Mesenchymal stem cell (in vitro differentiated cells and primary cell): ENCODE data around the gene CDCA8.

Experiments used
- DNase-seq: peaks from one replicate; pipeline ENCODE4 v3.0.0-alpha.2; 2013
- H2AFZ ChIP-seq: one replicate; pipeline ENCODE4 v1.6.1; 2013; ENCODE audit warnings: low read depth, mild to moderate bottlenecking, control low read depth, inconsistent platforms, low read length, moderate library complexity
- H2AK5ac ChIP-seq: 2 replicates; pipeline ENCODE4 v1.6.1; 2013; ENCODE audit warnings: low read length, moderate library complexity, mild to moderate bottlenecking, inconsistent platforms; ENCODE audit not compliant: severe bottlenecking
- H2BK120ac ChIP-seq: one replicate; pipeline ENCODE4 v1.6.1; 2013; ENCODE audit warnings: low read depth, mild to moderate bottlenecking, inconsistent platforms, low read length, moderate library complexity
- H2BK12ac ChIP-seq, 2 experiments: one replicate each; pipeline ENCODE4 v1.6.1; 2013; ENCODE audit warnings: inconsistent platforms in 2 of 2, low read length in 2 of 2, mild to moderate bottlenecking in 2 of 2, moderate library complexity in 2 of 2, control low read depth in 1 of 2
- H2BK15ac ChIP-seq: one replicate; pipeline ENCODE4 v1.6.1; 2013; ENCODE audit warnings: mild to moderate bottlenecking, low read depth, inconsistent platforms; ENCODE audit not compliant: poor library complexity, severe bottlenecking
- H2BK5ac ChIP-seq: 2 replicates; pipeline ENCODE4 v1.6.1; 2013; ENCODE audit warnings: low read depth, mild to moderate bottlenecking, low read length, control low read depth, inconsistent platforms; ENCODE audit not compliant: poor library complexity, severe bottlenecking
- H3K14ac ChIP-seq, 2 experiments: one replicate each; pipeline ENCODE4 v1.6.1; 2013; ENCODE audit warnings: inconsistent platforms in 2 of 2, low read length in 2 of 2, control low read depth in 1 of 2, mild to moderate bottlenecking in 1 of 2, moderate library complexity in 1 of 2
- H3K18ac ChIP-seq, 2 experiments: one replicate each; pipeline ENCODE4 v1.6.1; 2013; ENCODE audit warnings: inconsistent platforms in 2 of 2, low read length in 2 of 2, control low read depth in 1 of 2, low read depth in 1 of 2, mild to moderate bottlenecking in 1 of 2
- H3K23ac ChIP-seq, 2 experiments: one replicate each; pipeline ENCODE4 v1.6.1; 2013; ENCODE audit warnings: inconsistent platforms in 2 of 2, low read length in 2 of 2, mild to moderate bottlenecking in 2 of 2, moderate library complexity in 2 of 2, control low read depth in 1 of 2
- H3K27ac ChIP-seq: 2 replicates; pipeline ENCODE4 v1.5.1; 2013; ENCODE audit warnings: mild to moderate bottlenecking, moderate library complexity, low read length, control low read depth, inconsistent platforms; ENCODE audit not compliant: poor library complexity, severe bottlenecking
- H3K27me3 ChIP-seq, 2 experiments: 2 replicates each; pipeline versions ENCODE4 v1.6.1 to v1.7.0; 2013; ENCODE audit warnings: low read length in 2 of 2, mild to moderate bottlenecking in 2 of 2, moderate library complexity in 2 of 2, control low read depth in 1 of 2, inconsistent platforms in 1 of 2; ENCODE audit not compliant: control insufficient read depth in 1 of 2, insufficient read depth in 1 of 2
- H3K36me3 ChIP-seq, 2 experiments: 2 replicates each; pipeline versions ENCODE4 v1.6.1 to v1.7.0; 2013; ENCODE audit warnings: low read length in 2 of 2, control low read depth in 1 of 2, inconsistent platforms in 1 of 2, low read depth in 1 of 2, mild to moderate bottlenecking in 1 of 2; ENCODE audit not compliant: insufficient read depth in 2 of 2, control insufficient read depth in 1 of 2
- H3K4ac ChIP-seq, 2 experiments: one replicate each; pipeline ENCODE4 v1.6.1; 2013; ENCODE audit warnings: inconsistent platforms in 2 of 2, low read length in 2 of 2, mild to moderate bottlenecking in 2 of 2, moderate library complexity in 2 of 2, control low read depth in 1 of 2, low read depth in 1 of 2
- H3K4me1 ChIP-seq: 2 replicates; pipeline ENCODE4 v1.6.1; 2013; ENCODE audit warnings: low read depth, low read length, control low read depth; ENCODE audit not compliant: control insufficient read depth, insufficient read depth
- H3K4me2 ChIP-seq: 2 replicates; pipeline ENCODE4 v1.6.1; 2013; ENCODE audit warnings: low read length, mild to moderate bottlenecking, inconsistent platforms; ENCODE audit not compliant: poor library complexity, severe bottlenecking
- H3K4me3 ChIP-seq, 2 experiments: 2 replicates each; pipeline versions ENCODE4 v1.5.1 to v1.7.0; 2013; ENCODE audit warnings: low read length in 2 of 2, mild to moderate bottlenecking in 2 of 2, control low read depth in 1 of 2, low read depth in 1 of 2; ENCODE audit not compliant: insufficient read depth in 1 of 2
- H3K79me1 ChIP-seq: replicated peaks from 2 replicates; pipeline ENCODE4 v1.6.1; 2013; ENCODE audit warnings: mild to moderate bottlenecking, control low read depth, low read length, inconsistent platforms; ENCODE audit not compliant: poor library complexity, severe bottlenecking
- H3K9ac ChIP-seq: 2 replicates; pipeline ENCODE4 v1.7.0; 2013; ENCODE audit warnings: mild to moderate bottlenecking, low read length, moderate library complexity
- H3K9me3 ChIP-seq: 2 replicates; pipeline ENCODE4 v1.7.0; 2013; ENCODE audit warnings: mild to moderate bottlenecking, low read length; ENCODE audit not compliant: control insufficient read depth
- H4K8ac ChIP-seq: one replicate; pipeline ENCODE4 v1.6.1; 2013; ENCODE audit warnings: inconsistent platforms, mild to moderate bottlenecking, low read length, moderate library complexity
- H4K91ac ChIP-seq: one replicate; pipeline ENCODE4 v1.6.1; 2013; ENCODE audit warnings: mild to moderate bottlenecking, low read length, inconsistent platforms
- WGBS: methylation state at CpG from one replicate; pipeline ENCODE4 v1.1.7; 2013; ENCODE audit warnings: mixed read lengths; 5-methylcytosine and 5-hydroxymethylcytosine counted together

Gene CDCA8

DNA sequence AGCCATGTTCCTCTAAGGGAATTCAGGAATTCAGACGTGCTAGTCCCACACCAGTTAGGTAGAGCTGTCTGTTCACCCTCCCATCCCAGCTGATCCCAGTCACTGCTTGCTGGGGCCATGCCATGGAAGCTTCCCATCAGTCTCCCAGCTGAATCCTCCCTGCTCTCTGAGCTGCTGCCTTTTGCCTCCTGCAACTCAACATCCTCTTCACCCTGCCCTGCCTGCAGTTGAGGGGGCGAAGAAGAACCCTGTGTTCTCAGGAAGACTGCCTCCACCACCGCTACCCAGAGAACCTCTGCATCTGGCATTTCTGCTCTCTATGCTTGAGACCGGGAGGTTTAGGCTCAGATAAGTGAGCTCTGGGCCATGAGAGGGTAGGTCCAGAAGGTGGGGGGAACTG is 16.2 kb downstream of the CDCA8 start:
- no peak overlapping the region for H3K9ac ChIP-seq

DNA sequence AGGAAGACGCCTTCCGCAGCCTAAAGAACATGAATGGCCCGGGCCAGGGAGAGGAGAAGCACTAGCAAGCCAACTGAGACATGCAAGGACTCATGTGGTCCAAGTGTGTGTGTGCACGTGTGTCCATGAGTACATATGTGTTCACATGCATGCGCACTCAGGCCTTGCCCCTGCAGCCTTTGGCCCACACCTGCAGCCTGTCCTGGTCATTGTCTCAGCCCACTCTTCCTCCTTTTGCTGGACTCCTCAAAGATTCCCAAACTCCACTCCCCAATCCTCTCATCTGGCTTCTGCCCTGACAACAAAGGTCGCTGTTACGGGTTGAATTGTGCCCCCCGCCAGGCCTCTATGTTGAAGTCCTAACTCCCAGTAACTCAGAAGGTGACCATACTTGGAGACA is 21.9 kb downstream of the CDCA8 start:
- Histone ChIP-seq H3K36me3 (no peaks in the 10 kb centered on the region), H3K18ac (no peak overlapping the region), H3K9ac (no peak overlapping the region), H3K4me2 (no peak overlapping the region), H3K4me3 (no peak overlapping the region), H4K8ac (no peak overlapping the region), H2BK120ac (no peak overlapping the region), H3K4me1 (no peaks in the 10 kb centered on the region), H3K14ac (no peak overlapping the region), H3K4ac (no peak overlapping the region), H2BK5ac (no peak overlapping the region), H3K79me1 (no peaks in the 10 kb centered on the region), H3K27me3 (peaks cover 6 to 19% of the 10 kb centered on the region in 2 experiments), H3K23ac (no peak overlapping the region), H2AK5ac (no peak overlapping the region), H2BK12ac (no peak overlapping the region), H3K27ac (no peak overlapping the region), H3K9me3 (no peaks in the 10 kb centered on the region), H4K91ac (no peak overlapping the region), H2BK15ac (no peak overlapping the region), H2AFZ (no peak overlapping the region)
- no peak for DNase-seq
- 85% methylated on average over 8 of the region's 8 CpGs for WGBS

More for the DNA sequence above, 16.2 kb downstream of the CDCA8 start:
- Histone ChIP-seq H2BK120ac (no peak overlapping the region), H2BK15ac (no peak overlapping the region), H3K79me1 (peaks cover 5% of the 10 kb centered on the region), H3K9me3 (no peaks in the 10 kb centered on the region), H3K18ac (no peak overlapping the region), H2AK5ac (no peak overlapping the region), H2AFZ (no peak overlapping the region), H3K27ac (no peak overlapping the region), H3K27me3 (no peaks in the 10 kb centered on the region), H2BK5ac (no peak overlapping the region), H4K91ac (no peak overlapping the region), H3K4ac (no peak overlapping the region), H4K8ac (no peak overlapping the region), H3K23ac (no peak overlapping the region), H2BK12ac (no peak overlapping the region), H3K4me3 (no peak overlapping the region), H3K4me2 (no peak overlapping the region), H3K4me1 (no peaks in the 10 kb centered on the region), H3K14ac (no peak overlapping the region), H3K36me3 (peaks cover 17 to 28% of the 10 kb centered on the region in 2 experiments)
- DNase-seq = no peak
- WGBS = 97% methylated on average over 3 of the region's 4 CpGs

DNA sequence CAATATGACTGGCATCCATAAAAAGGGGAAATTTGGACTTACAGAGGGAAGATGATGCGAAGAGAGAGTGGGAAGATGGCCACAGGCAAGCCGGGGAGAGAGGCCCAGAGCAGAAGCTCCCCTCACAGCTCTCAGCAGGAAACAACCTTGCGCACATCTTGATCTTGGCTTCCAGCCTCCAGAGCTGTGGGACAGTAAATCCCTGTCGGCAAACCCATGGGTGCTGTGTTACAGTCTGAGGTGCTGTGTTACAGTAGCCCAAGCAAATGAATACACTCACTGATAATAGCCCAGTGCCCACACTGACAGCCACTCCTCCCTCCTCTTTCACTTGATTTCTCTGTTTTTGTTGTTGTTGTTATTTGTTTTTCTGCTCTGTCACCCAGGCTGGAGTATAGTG is 22.4 kb downstream of the CDCA8 start:
- no peaks in the 10 kb centered on the region for H3K9me3 ChIP-seq
- no peak overlapping the region for H2BK5ac ChIP-seq
- no peak for DNase-seq
- no peak overlapping the region for H4K91ac ChIP-seq
- no peaks in the 10 kb centered on the region for H3K36me3 ChIP-seq
- H3K4ac ChIP-seq = no peak overlapping the region
- peaks cover 6 to 19% of the 10 kb centered on the region in 2 experiments for H3K27me3 ChIP-seq
- no peak overlapping the region for H4K8ac ChIP-seq
- no peak overlapping the region for H2AFZ ChIP-seq
- H2BK120ac ChIP-seq = no peak overlapping the region
- H3K18ac ChIP-seq = no peak overlapping the region
- H2AK5ac ChIP-seq = no peak overlapping the region
- 100% methylated on average over 3 of the region's 4 CpGs for WGBS
- H3K4me1 ChIP-seq = no peaks in the 10 kb centered on the region
- H3K14ac ChIP-seq = no peak overlapping the region
- H3K9ac ChIP-seq = no peak overlapping the region
- no peak overlapping the region for H3K4me3 ChIP-seq
- no peak overlapping the region for H3K27ac ChIP-seq
- no peak overlapping the region for H3K4me2 ChIP-seq
- H3K23ac ChIP-seq = no peak overlapping the region
- no peak overlapping the region for H2BK12ac ChIP-seq
- no peak overlapping the region for H2BK15ac ChIP-seq
- no peaks in the 10 kb centered on the region for H3K79me1 ChIP-seq

DNA sequence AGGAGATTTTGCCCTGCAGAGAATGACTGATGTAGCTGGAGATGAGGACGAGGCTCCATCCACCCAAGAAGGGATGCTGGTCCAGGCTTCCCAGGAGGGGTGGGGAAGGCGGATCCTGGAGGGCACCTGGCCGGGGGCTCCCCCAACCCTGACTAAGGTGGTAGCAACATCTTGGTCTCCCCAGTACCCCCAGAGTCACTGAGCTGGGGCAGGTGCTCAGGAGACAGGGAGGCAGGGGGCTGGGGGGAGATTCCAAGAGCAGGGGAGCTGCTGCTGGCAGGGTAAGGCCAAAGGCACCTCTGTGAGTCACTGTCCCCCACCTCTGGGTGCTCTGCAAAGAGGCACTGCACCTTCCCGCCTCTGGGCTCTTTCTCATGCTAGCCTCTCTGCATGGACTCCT is 24.0 kb downstream of the CDCA8 start:
- Histone ChIP-seq H3K79me1 (no peaks in the 10 kb centered on the region), H3K27me3 (peaks cover 6 to 23% of the 10 kb centered on the region in 2 experiments)
- 87% methylated on average over 3 of the region's 4 CpGs for WGBS

More for the DNA sequence above, 24.0 kb downstream of the CDCA8 start:
- Histone ChIP-seq H3K4me3 (no peak overlapping the region), H2BK15ac (no peak overlapping the region), H3K27ac (no peak overlapping the region), H3K9ac (no peak overlapping the region), H3K4ac (no peak overlapping the region), H3K36me3 (no peaks in the 10 kb centered on the region), H3K23ac (no peak overlapping the region), H2BK5ac (no peak overlapping the region), H3K4me2 (no peak overlapping the region), H4K91ac (no peak overlapping the region), H4K8ac (no peak overlapping the region), H2AK5ac (no peak overlapping the region), H2BK120ac (no peak overlapping the region), H3K4me1 (no peaks in the 10 kb centered on the region), H2BK12ac (no peak overlapping the region), H3K18ac (no peak overlapping the region), H3K14ac (no peak overlapping the region), H3K9me3 (no peaks in the 10 kb centered on the region), H2AFZ (no peak overlapping the region)
- DNase-seq = no peak
